Activated naive CD8-positive, alpha-beta T cell treated with anti-CD3 and anti-CD28 coated beads for 36 hours (primary cell): ENCODE results near the gene TRIM67. TPM values are rescaled to one million over a fixed set of nuclear protein-coding genes. Genes with fewer than 3 reads are reported as not detected.

Experiments
- DNase-seq: peaks from one replicate; pipeline ENCODE4 v3.0.0; 2021
- H3K27ac Mint-ChIP-seq: one replicate; pipeline ENCODE4 v1.8.0; 2022; ENCODE audit warnings: mild to moderate bottlenecking, moderate library complexity, mixed read lengths
- H3K27me3 Mint-ChIP-seq: one replicate; pipeline ENCODE4 v1.8.0; 2022; ENCODE audit warnings: mild to moderate bottlenecking, mixed read lengths
- H3K36me3 Mint-ChIP-seq: one replicate; pipeline ENCODE4 v1.8.0; 2021; ENCODE audit warnings: mild to moderate bottlenecking, mixed read lengths
- H3K4me1 Mint-ChIP-seq: one replicate; pipeline ENCODE4 v1.8.0; 2021; ENCODE audit warnings: mixed read lengths
- H3K4me3 Mint-ChIP-seq: one replicate; pipeline ENCODE4 v1.8.0; 2022; ENCODE audit warnings: mild to moderate bottlenecking, moderate library complexity, mixed read lengths
- H3K9me3 Mint-ChIP-seq: one replicate; pipeline ENCODE4 v1.8.0; 2022; ENCODE audit warnings: mixed read lengths
- total RNA-seq, 2 experiments: library from RNA; stranded (reverse); gene quantifications; one replicate each; pipeline ENCODE4 v1.2.3, GENCODE V29; 2021

Gene TRIM67
- total RNA-seq, 2 experiments from 2014 or later, result not detected

DNA sequence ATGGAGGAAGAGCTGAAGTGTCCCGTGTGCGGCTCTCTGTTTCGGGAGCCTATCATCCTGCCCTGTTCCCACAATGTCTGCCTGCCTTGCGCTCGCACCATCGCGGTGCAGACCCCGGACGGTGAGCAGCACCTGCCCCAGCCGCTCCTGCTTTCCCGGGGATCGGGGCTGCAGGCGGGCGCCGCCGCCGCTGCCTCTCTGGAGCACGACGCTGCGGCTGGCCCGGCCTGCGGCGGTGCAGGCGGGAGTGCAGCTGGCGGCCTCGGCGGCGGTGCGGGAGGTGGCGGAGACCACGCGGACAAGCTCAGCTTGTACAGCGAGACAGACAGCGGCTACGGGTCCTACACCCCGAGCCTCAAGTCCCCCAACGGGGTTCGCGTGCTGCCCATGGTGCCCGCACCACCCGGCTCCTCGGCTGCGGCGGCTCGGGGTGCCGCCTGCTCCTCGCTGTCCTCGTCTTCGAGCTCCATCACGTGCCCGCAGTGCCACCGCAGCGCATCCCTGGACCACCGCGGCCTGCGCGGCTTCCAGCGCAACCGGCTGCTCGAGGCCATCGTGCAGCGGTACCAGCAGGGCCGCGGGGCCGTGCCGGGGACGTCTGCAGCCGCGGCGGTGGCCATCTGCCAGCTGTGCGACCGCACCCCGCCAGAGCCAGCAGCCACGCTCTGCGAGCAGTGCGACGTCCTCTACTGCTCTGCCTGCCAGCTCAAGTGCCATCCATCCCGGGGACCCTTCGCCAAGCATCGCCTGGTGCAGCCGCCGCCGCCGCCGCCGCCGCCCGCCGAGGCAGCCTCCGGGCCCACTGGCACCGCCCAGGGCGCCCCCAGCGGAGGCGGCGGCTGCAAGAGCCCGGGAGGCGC lies 1.3 kb downstream of the TRIM67 start:
- Mint-ChIP-seq H3K4me3 (no peak overlapping the region), H3K9me3 (no peaks in the 10 kb centered on the region), H3K27ac (no peak overlapping the region), H3K36me3 (no peaks in the 10 kb centered on the region), H3K4me1 (peaks cover 8% of the 10 kb centered on the region), H3K27me3 (peaks cover 76% of the 10 kb centered on the region)
- DNase-seq, result no peak

DNA sequence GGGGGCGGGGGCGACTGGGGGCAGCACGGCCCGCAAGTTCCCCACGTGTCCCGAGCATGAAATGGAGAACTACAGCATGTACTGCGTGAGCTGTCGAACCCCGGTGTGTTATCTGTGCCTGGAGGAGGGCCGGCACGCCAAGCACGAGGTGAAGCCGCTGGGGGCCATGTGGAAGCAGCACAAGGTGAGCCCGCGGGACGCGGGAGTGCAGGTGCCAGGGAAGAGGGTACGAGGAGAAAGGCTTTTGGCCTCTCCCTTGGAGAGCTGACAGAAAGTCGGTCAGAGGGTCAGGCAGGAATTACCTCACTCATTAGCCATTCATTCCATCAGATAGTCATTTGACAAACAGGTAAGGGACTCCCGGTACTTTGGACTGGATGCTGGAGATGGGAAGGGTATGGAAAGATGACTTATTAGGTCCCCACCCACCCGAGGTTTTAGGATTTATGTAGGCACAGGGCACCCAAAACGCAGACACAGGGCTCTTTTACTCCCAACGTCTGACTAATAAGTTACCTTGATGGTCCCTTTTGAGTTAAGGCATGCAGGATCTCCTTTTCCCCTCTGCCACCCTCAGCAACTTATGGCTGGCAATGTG lies 2.1 kb downstream of the TRIM67 start:
- Mint-ChIP-seq H3K27me3 (peaks cover 72% of the 10 kb centered on the region), H3K36me3 (no peaks in the 10 kb centered on the region), H3K4me1 (peaks cover 8% of the 10 kb centered on the region), H3K4me3 (no peak overlapping the region), H3K9me3 (no peaks in the 10 kb centered on the region), H3K27ac (no peak overlapping the region)
- DNase-seq, result no peak

DNA sequence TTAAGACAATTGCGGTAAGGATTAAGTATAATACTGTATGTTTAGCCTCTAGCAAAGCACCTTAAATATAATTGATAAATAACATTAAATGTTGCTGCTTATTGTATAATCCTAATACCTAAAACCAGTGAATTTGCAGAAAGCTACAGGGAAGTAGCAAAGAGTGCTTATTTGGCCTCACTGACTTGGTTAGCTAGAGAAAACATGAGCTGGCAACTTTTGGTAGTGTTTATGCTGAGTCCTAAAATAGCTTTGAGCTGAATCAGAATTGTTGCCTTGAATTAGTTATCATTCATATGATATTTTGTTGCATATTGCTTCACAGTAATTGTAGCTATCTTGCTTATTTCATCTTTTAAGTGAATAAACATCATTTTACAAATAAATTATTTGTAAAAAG lies 3.5 kb downstream of the TRIM67 start:
- no peak overlapping the region for H3K27ac Mint-ChIP-seq
- DNase-seq, result no peak
- H3K4me3 Mint-ChIP-seq, result no peak overlapping the region
- no peaks in the 10 kb centered on the region for H3K36me3 Mint-ChIP-seq
- H3K4me1 Mint-ChIP-seq, result peaks cover 8% of the 10 kb centered on the region
- H3K9me3 Mint-ChIP-seq, result no peaks in the 10 kb centered on the region
- peaks cover 58% of the 10 kb centered on the region for H3K27me3 Mint-ChIP-seq

DNA sequence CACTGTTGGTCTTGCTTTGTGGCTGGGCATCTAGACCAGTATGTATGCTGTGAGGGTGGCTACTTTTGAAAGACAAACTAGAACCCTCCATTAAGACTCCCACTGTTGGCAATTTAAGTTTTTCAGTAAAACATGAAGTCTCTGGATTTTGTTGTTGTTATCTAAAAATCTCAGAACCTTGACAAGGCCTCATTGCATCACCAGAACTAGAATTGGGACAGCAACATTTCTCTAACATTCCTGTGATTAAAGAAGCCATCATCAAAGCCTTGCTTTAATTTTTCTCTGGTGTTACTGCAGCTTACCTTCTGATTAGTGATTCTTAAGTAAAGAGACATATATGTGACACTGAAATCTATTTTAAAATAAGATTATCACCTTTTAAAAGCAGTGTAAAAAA lies 4.5 kb downstream of the TRIM67 start:
- no peak overlapping the region for H3K27ac Mint-ChIP-seq
- no peaks in the 10 kb centered on the region for H3K9me3 Mint-ChIP-seq
- H3K4me3 Mint-ChIP-seq, result no peak overlapping the region
- peaks cover 4% of the 10 kb centered on the region for H3K4me1 Mint-ChIP-seq
- no peak for DNase-seq
- peaks cover 53% of the 10 kb centered on the region for H3K27me3 Mint-ChIP-seq
- H3K36me3 Mint-ChIP-seq, result no peaks in the 10 kb centered on the region

DNA sequence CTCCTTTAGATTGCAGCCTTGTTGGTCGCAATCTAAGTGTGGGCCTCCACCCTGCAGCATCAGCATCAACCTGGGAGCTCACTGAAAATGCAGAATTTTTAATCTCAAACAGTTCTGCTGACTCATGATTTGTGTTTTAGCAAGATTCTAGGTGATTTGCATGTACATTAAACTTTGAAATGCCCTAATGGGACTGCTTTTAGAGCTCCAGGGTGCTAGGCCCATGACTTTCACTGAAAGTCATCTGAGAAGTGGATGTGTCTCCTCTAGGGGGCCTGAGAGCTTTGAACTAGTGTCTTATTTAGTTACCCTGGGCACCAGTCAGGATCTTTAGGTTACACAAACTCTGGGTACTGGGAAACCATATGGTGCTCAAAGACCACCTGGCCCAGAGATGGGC lies 9.0 kb downstream of the TRIM67 start:
- DNase-seq, result no peak
- Mint-ChIP-seq H3K36me3 (no peaks in the 10 kb centered on the region), H3K27ac (no peak overlapping the region), H3K4me3 (no peak overlapping the region), H3K4me1 (no peaks in the 10 kb centered on the region), H3K27me3 (peaks cover 28% of the 10 kb centered on the region), H3K9me3 (no peaks in the 10 kb centered on the region)

DNA sequence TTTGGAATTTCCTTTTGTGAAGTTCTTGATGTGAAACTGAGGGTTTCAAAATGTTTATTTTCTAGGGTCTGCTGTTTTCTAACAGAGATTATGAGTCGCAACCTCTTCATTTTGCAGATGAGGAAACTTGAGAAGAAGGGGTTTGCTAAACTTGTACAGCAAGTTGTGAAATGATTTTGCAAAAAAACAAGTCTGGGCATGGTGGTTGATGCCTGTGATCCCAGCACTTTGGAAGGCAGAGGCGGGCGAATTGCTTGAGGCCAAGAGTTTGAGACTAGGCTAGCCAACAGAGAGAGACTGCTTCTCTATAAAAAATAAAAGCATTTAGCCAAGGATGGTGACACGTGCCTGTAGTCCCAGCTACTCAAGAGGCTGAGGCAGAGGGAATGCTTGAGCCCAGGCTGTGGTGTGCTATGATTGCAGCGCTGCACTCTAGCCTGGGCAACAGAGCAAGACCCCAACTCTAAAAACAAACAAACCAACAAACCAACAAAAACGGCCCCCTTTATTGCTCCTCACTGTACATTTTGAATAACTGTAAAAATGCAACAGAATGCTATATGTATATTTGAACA lies 9.9 kb downstream of the TRIM67 start:
- H3K27ac Mint-ChIP-seq, result no peak overlapping the region
- DNase-seq, result no peak
- H3K27me3 Mint-ChIP-seq, result peaks cover 20% of the 10 kb centered on the region
- H3K36me3 Mint-ChIP-seq, result no peaks in the 10 kb centered on the region
- H3K9me3 Mint-ChIP-seq, result no peaks in the 10 kb centered on the region
- no peaks in the 10 kb centered on the region for H3K4me1 Mint-ChIP-seq
- H3K4me3 Mint-ChIP-seq, result no peak overlapping the region

DNA sequence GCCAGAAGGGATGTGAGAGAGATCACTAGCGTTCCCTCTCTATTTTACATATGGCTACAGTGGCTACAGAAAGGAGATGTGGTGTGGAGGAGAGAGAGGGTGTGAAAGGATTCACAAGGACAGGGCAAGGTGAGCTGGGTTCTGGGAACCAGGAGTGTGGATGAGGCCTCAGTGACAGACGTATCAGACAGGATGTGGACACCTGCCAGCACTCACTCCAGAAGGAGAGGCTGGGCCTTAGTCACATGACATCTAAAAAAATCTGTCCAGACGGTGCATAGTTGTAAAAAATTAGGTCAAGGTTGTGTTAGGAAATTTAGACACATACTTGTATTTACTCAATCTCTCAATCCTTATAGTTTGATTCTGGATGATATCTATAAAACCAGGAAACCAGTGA lies 10.6 kb downstream of the TRIM67 start:
- H3K4me1 Mint-ChIP-seq, result no peaks in the 10 kb centered on the region
- H3K36me3 Mint-ChIP-seq, result no peaks in the 10 kb centered on the region
- no peak overlapping the region for H3K4me3 Mint-ChIP-seq
- H3K27me3 Mint-ChIP-seq, result peaks cover 21% of the 10 kb centered on the region
- no peak overlapping the region for H3K27ac Mint-ChIP-seq
- no peaks in the 10 kb centered on the region for H3K9me3 Mint-ChIP-seq
- DNase-seq, result no peak

DNA sequence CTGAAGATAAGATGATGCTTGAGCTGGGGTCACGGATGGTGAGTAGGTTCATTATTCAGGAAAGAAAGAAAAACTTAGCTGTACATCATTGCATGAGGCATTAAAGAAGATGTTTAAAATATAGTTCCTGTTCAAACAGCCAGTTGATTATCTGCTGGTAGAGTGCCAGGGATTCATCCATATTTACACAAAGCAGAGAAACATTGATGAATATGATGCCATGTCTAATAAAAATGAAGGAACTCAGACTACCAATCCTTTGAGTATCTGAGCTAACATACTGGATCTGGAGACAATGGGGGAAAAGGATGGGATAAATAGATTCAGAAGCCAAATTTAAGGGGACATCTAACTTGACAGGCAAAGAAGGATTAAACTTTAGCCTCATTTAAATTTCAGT lies 14.6 kb downstream of the TRIM67 start:
- Mint-ChIP-seq H3K36me3 (no peaks in the 10 kb centered on the region), H3K9me3 (no peaks in the 10 kb centered on the region), H3K27me3 (peaks cover 15% of the 10 kb centered on the region), H3K4me3 (no peak overlapping the region), H3K4me1 (no peaks in the 10 kb centered on the region), H3K27ac (no peak overlapping the region)
- no peak for DNase-seq

DNA sequence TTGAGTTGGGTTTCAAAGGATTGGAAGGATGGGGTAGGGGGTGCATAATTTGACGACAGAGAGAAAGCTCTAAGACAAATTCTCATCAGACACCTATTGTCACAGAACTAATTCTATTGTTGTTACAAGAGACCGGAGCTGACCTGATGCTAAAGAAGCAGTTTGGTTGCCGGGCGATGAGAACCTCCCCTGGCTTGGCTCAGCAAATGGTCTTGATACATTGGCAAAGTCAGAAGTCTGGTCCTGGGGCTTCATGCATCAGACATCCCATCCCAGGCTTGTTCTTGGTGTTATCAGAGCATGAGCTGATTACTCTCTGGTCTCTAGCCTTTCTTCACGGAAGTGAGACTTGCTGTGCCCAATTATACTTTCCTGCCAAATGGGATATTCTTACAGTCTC lies 15.4 kb downstream of the TRIM67 start:
- Mint-ChIP-seq H3K9me3 (no peaks in the 10 kb centered on the region), H3K4me1 (no peaks in the 10 kb centered on the region), H3K27me3 (peaks cover 17% of the 10 kb centered on the region), H3K36me3 (no peaks in the 10 kb centered on the region), H3K4me3 (no peak overlapping the region), H3K27ac (no peak overlapping the region)
- no peak for DNase-seq

DNA sequence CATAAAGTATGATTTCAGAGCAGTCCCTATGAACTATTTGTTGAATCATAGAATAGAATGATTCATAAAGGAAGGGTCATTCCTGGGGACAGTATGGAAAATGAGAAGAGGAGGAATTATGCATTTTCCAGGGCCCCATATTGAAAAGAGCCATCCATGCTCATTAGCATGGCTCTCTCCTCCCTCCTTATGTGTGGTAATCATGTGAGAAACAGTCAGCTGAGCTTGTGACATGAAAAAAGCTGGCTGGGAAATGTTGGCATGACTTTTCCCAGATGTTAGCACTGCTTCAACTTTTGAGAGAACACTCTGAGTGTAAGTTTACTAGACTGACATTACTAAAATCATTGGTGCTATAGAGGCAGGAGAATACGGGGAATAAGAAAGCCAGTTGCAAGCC lies 16.1 kb downstream of the TRIM67 start:
- Mint-ChIP-seq H3K27me3 (peaks cover 20% of the 10 kb centered on the region), H3K4me1 (no peaks in the 10 kb centered on the region), H3K36me3 (no peaks in the 10 kb centered on the region), H3K9me3 (no peaks in the 10 kb centered on the region), H3K4me3 (no peak overlapping the region), H3K27ac (no peak overlapping the region)
- DNase-seq, result no peak

DNA sequence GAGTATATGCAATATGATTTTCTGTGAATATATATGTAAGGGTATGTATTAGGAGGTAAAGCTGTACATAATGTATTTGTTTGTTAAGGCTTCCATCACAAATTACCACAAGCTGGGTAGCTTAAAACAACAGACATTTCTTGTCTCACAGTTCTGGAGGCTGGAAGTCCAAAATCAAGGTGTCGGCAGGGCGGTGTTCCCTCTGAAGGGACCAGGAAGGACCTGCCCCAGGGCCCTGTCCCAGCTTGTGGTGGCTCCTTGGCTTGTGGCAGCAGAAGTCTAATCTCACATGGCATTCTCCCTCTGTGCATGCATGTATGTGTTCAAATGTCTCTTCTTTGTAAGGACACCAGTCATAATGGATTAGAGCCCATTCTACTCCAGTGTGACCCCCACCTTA lies 17.1 kb downstream of the TRIM67 start:
- DNase-seq, result no peak
- Mint-ChIP-seq H3K36me3 (no peaks in the 10 kb centered on the region), H3K27me3 (peaks cover 20% of the 10 kb centered on the region), H3K9me3 (no peaks in the 10 kb centered on the region), H3K4me1 (no peaks in the 10 kb centered on the region), H3K27ac (no peak overlapping the region), H3K4me3 (no peak overlapping the region)

DNA sequence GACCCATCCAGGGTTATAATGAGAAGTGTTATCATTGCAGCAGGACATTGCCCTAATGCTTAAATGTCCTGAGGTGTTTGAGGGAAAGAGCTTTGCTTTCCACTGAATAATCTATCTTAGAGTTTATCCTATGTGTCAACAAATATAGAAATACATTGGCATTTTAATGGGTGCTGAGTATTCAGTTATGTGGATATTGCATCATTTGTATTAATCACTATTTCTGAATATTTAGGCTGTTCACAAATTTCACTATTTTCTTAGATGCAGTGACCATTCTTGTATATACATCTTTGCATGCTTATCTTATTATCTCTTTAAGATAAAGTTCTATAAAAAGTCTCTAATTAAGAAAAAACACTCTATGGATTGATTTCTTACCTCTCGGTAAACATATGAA lies 18.2 kb downstream of the TRIM67 start:
- H3K9me3 Mint-ChIP-seq, result no peaks in the 10 kb centered on the region
- DNase-seq, result no peak
- no peaks in the 10 kb centered on the region for H3K4me1 Mint-ChIP-seq
- no peak overlapping the region for H3K27ac Mint-ChIP-seq
- H3K36me3 Mint-ChIP-seq, result no peaks in the 10 kb centered on the region
- no peak overlapping the region for H3K4me3 Mint-ChIP-seq
- peaks cover 21% of the 10 kb centered on the region for H3K27me3 Mint-ChIP-seq

DNA sequence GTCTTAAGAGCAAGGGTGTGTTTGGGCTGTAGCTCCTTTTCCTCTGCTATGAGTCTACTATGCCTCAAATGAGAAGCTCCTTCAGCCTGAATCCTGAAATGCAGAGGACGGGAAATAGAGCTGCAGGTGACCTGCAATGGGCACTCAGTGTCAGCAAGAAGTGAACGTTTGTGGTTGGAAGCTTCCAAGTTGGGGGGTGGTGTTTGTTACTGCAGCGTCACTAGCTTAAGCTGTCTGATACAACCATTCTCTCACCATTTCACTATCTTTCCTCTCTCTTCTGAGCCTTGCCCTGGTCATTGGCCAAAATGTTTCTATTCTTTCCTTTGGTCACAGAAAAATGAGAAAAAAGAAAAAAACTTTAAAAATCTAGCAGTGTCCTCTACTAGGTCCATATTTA lies 19.4 kb downstream of the TRIM67 start:
- Mint-ChIP-seq H3K27ac (no peak overlapping the region), H3K36me3 (no peaks in the 10 kb centered on the region), H3K4me1 (no peaks in the 10 kb centered on the region), H3K27me3 (peaks cover 28% of the 10 kb centered on the region), H3K9me3 (no peaks in the 10 kb centered on the region), H3K4me3 (no peak overlapping the region)
- DNase-seq, result no peak

DNA sequence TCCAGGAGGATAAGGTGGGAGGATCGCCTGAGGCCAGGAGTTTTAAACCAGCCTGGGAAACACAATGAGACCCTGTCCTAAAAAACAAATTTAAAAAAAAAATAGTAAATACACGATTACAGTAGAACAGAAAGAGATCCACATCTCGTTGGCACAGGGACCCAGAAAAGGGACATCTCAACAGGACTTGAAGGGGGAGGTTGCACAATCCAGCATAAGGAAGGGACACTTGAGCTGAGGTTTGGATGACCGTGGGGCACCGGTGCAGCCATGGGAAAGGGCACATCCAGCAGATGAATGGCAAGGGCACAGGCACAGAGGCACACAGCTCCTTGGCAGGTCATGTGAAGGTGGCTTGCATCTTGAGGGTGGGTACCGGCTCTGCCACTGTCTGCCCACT lies 20.5 kb downstream of the TRIM67 start:
- H3K27ac Mint-ChIP-seq, result no peak overlapping the region
- H3K4me3 Mint-ChIP-seq, result no peak overlapping the region
- no peak for DNase-seq
- no peaks in the 10 kb centered on the region for H3K36me3 Mint-ChIP-seq
- no peaks in the 10 kb centered on the region for H3K4me1 Mint-ChIP-seq
- H3K27me3 Mint-ChIP-seq, result peaks cover 32% of the 10 kb centered on the region
- H3K9me3 Mint-ChIP-seq, result no peaks in the 10 kb centered on the region

DNA sequence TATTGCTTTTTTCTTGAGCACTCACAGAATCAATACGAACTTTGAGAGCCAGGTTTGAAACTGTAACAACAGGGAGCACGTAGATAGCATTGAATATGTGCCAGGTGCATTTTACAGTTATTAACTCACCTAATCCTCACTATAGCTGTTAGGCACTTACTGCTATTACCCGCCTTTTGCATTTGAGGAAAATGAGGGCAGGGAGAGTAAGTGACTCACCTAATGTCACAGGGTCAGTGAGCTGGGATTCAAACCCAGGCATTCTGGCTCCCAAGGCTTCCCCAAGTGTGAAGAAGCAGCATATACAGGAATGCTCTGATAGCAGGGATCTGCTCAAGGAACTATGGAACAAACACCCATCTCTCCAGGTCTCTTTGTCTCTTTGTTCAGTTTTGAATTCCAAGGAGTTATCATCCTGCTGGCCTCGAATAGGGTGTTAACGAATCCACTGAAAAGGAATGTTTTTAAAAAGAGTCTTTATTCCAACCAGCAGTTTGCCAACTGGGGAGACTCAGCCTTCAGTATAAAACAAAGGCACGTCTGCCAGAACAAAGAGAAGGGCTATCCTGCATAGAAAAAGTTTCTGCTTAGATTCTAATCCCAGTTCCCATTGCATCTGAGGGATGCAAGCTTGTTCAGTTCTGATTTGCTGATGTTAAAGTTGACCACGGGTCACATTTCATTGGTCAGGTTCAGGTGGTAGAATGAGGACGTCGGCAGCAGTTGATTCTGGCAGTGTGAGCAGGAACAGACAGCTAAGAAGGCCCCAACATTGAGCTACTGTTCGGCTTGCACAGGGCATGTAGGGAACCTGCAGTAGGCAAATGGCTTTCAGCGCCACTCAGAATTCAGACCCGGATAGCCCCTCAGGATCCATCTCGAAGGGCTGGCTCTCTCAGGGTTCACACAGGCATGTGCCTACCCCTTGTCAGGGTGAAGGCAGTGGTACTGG lies 22.1 kb downstream of the TRIM67 start:
- Mint-ChIP-seq H3K4me3 (no peak overlapping the region), H3K36me3 (no peaks in the 10 kb centered on the region), H3K4me1 (no peaks in the 10 kb centered on the region), H3K27me3 (peaks cover 32% of the 10 kb centered on the region), H3K9me3 (no peaks in the 10 kb centered on the region), H3K27ac (no peak overlapping the region)
- no peak for DNase-seq
